BE2C (cell line): Measurements from ENCODE around the gene CASR.

ENCODE experiments used
- DNase-seq: peaks from one replicate; pipeline ENCODE4 v3.0.0-alpha.2; 2020
- H3K27me3 ChIP-seq: fragments of 250-450 bp; sonication (Bioruptor Pico); 2 replicates; pipeline ENCODE4 v1.5.1; 2020; ENCODE audit warnings: mild to moderate bottlenecking
- H3K36me3 ChIP-seq: fragments of 250-450 bp; sonication (Bioruptor Pico); 2 replicates; pipeline ENCODE4 v1.5.1; 2020; ENCODE audit warnings: mild to moderate bottlenecking
- H3K4me1 ChIP-seq: fragments of 250-450 bp; sonication (Bioruptor Pico); 2 replicates; pipeline ENCODE4 v1.5.1; 2020
- H3K4me3 ChIP-seq: 2 replicates; pipeline ENCODE4 v1.5.1; 2011; ENCODE audit warnings: low read depth, low read length
- H3K9me3 ChIP-seq: fragments of 250-450 bp; sonication (Bioruptor Pico); 2 replicates; pipeline ENCODE4 v1.5.1; 2020
- CTCF ChIP-seq: IDR thresholded peaks from 2 replicates; pipeline ENCODE4 v1.5.1; 2012; ENCODE audit warnings: mild to moderate bottlenecking, low read depth, low read length

Gene CASR

GRCh38 chr3:122247087-122247824 is 63.8 kb downstream of the CASR start:
- no peak for DNase-seq
- Histone ChIP-seq H3K27me3 (peaks cover 64% of the 10 kb centered on the region), H3K4me1 (no peaks in the 10 kb centered on the region), H3K9me3 (no peaks in the 10 kb centered on the region), H3K4me3 (no peak overlapping the region), H3K36me3 (no peaks in the 10 kb centered on the region)
- TF ChIP-seq CTCF = no peak

- Histone ChIP-seq H3K36me3 (no peaks in the 10 kb centered on the region), H3K4me3 (no peak overlapping the region), H3K27me3 (peaks cover 61% of the 10 kb centered on the region), H3K4me1 (no peaks in the 10 kb centered on the region), H3K9me3 (no peaks in the 10 kb centered on the region)
- peak; percentile 18 for DNase-seq
- TF ChIP-seq CTCF = no peak
Observed at GRCh38 chr3:122247825-122248185, 64.3 kb downstream of the CASR start.

- no peaks in the 10 kb centered on the region for H3K9me3 ChIP-seq
- no peak for TF ChIP-seq CTCF
- DNase-seq = no peak
- H3K27me3 ChIP-seq = peaks cover 48% of the 10 kb centered on the region
- H3K4me3 ChIP-seq = no peak overlapping the region
- H3K4me1 ChIP-seq = no peaks in the 10 kb centered on the region
- no peaks in the 10 kb centered on the region for H3K36me3 ChIP-seq
Observed at GRCh38 chr3:122251428-122251827, 68.0 kb downstream of the CASR start.

GRCh38 chr3:122253581-122253980 is 70.1 kb downstream of the CASR start:
- TF ChIP-seq CTCF = no peak
- Histone ChIP-seq H3K27me3 (peaks cover 36% of the 10 kb centered on the region), H3K36me3 (no peaks in the 10 kb centered on the region), H3K4me3 (no peak overlapping the region), H3K4me1 (no peaks in the 10 kb centered on the region), H3K9me3 (no peaks in the 10 kb centered on the region)
- no peak for DNase-seq

- H3K4me1 ChIP-seq = no peaks in the 10 kb centered on the region
Observed at GRCh38 chr3:122255757-122256439, 72.4 kb downstream of the CASR start.

More at GRCh38 chr3:122255757-122256439, 72.4 kb downstream of the CASR start:
- no peak overlapping the region for H3K4me3 ChIP-seq
- no peaks in the 10 kb centered on the region for H3K9me3 ChIP-seq
- no peak for TF ChIP-seq CTCF
- H3K27me3 ChIP-seq = peaks cover 30% of the 10 kb centered on the region
- DNase-seq = no peak
- no peaks in the 10 kb centered on the region for H3K36me3 ChIP-seq
